Calu3 (cell line): ENCODE results near the gene MOB3B. TPM values are rescaled to one million over a fixed set of nuclear protein-coding genes. Genes with fewer than 3 reads are reported as not detected.

Experiments used
- BruUV-seq: library from RNA; stranded (reverse); fragments of 400-500 nt; replicated peaks from 2 replicates; lab custom pipeline; 2021; lab: Mats Ljungman, UMichigan
- CTCF ChIA-PET: fragments of 300-600 bp; sonication (Branson Sonifier 250); formaldehyde crosslinking; loops from one replicate; lab custom pipeline; 2022; ENCODE audit warnings: antibody characterized with exemption; lab: Charles Lee
- DNase-seq: peaks from one replicate; pipeline ENCODE4 v3.0.0; 2022
- H3K27ac Mint-ChIP-seq: one replicate; pipeline ENCODE4 v1.8.0; 2022; ENCODE audit warnings: mixed read lengths; ENCODE audit not compliant: unreplicated experiment
- H3K27me3 Mint-ChIP-seq: one replicate; pipeline ENCODE4 v1.8.0; 2022; ENCODE audit warnings: mixed read lengths; ENCODE audit not compliant: unreplicated experiment
- H3K36me3 Mint-ChIP-seq: one replicate; pipeline ENCODE4 v1.8.0; 2022; ENCODE audit warnings: mild to moderate bottlenecking, moderate library complexity, mixed read lengths; ENCODE audit not compliant: insufficient read depth, unreplicated experiment
- H3K4me1 Mint-ChIP-seq: one replicate; pipeline ENCODE4 v1.8.0; 2022; ENCODE audit warnings: mild to moderate bottlenecking, low read depth, mixed read lengths; ENCODE audit not compliant: unreplicated experiment
- H3K4me3 Mint-ChIP-seq: one replicate; pipeline ENCODE4 v1.8.0; 2022; ENCODE audit warnings: mild to moderate bottlenecking, low read depth, moderate library complexity, mixed read lengths; ENCODE audit not compliant: unreplicated experiment
- H3K9me3 Mint-ChIP-seq: one replicate; pipeline ENCODE4 v1.8.0; 2022; ENCODE audit warnings: low read depth, mixed read lengths; ENCODE audit not compliant: unreplicated experiment
- intact Hi-C: fragments of 100-400 bp; cut with micrococcal nuclease; formaldehyde crosslinking; loops from one replicate; pipeline ENCODE4 v1.10.0; 2022; ENCODE audit not compliant: unreplicated experiment
- total RNA-seq: library from RNA; stranded (reverse); gene quantifications from 2 replicates; pipeline ENCODE4 v1.2.3, GENCODE V29; 2022
- TF ChIP-seq, protein P1 (sequence below): fragments of 200-600 bp; IDR thresholded peaks from one replicate; pipeline ENCODE4 v1.8.0; 2022; ENCODE audit warnings: antibody characterized with exemption; ENCODE audit not compliant: unreplicated experiment

Gene MOB3B
- total RNA-seq, 1 experiment from 2014 or later, result 7.6 TPM

DNA sequence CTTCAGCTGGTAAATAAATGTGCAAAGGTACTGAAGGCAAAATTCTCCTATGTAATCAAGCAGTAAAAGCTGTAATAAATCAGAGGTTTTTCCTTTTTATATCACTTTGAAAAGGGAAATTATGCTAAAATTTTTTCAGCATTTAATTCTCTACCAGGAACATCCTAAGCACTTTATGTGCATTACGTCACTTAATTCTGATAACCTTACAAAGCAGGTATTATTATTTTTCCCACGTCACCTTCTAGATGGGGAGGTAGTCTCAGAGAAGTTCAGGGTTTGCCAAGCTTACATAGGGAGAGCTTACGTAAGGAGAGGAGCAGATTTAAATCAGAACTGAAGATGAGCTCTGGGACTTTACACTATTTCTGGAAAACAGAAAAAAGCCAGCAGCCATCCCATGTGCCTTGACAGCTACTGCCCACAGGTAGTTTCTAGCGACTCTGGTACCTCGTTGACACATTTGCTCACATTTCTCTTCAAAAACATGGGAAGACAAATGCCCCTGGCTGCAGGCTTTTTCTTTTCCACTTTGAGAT is 84.5 kb downstream of the MOB3B start:
- no peaks in the 10 kb centered on the region for H3K9me3 Mint-ChIP-seq
- CTCF ChIA-PET, result interaction anchor here (0.7 kb wide), 1 partner anchor 46 kb away, joined by 3 read pairs; no protein-coding TSS in a partner anchor
- intact Hi-C loops, result no loop called here
- no TSS peak for BruUV-seq
- H3K27me3 Mint-ChIP-seq, result no peaks in the 10 kb centered on the region
- TF ChIP-seq, protein P1, sequence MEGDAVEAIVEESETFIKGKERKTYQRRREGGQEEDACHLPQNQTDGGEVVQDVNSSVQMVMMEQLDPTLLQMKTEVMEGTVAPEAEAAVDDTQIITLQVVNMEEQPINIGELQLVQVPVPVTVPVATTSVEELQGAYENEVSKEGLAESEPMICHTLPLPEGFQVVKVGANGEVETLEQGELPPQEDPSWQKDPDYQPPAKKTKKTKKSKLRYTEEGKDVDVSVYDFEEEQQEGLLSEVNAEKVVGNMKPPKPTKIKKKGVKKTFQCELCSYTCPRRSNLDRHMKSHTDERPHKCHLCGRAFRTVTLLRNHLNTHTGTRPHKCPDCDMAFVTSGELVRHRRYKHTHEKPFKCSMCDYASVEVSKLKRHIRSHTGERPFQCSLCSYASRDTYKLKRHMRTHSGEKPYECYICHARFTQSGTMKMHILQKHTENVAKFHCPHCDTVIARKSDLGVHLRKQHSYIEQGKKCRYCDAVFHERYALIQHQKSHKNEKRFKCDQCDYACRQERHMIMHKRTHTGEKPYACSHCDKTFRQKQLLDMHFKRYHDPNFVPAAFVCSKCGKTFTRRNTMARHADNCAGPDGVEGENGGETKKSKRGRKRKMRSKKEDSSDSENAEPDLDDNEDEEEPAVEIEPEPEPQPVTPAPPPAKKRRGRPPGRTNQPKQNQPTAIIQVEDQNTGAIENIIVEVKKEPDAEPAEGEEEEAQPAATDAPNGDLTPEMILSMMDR, result no peak
- H3K4me1 Mint-ChIP-seq, result no peaks in the 10 kb centered on the region
- no peak overlapping the region for H3K4me3 Mint-ChIP-seq
- no peak overlapping the region for H3K27ac Mint-ChIP-seq
- no peaks in the 10 kb centered on the region for H3K36me3 Mint-ChIP-seq
- no peak for DNase-seq

DNA sequence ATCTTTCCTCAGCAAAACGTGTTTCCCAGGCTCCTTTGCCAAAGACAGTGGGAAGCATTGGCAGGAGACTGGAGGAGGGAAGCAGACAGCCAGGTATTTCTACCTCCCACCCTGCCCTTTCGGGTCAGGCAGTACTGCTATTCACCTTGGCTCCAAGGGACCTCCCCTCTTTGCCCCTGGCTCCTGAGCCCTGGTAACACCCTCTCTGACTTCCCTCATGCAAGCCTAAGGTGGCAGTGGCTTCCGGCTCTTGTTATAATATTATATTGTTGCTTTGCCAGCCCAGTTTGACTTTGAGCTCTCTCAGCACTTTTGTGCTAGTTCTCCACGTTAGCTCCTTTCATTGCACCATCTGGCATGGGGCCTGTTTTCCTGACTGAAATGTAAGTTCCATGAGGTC is 87.2 kb downstream of the MOB3B start:
- DNase-seq, result no peak
- no peaks in the 10 kb centered on the region for H3K4me1 Mint-ChIP-seq

DNA sequence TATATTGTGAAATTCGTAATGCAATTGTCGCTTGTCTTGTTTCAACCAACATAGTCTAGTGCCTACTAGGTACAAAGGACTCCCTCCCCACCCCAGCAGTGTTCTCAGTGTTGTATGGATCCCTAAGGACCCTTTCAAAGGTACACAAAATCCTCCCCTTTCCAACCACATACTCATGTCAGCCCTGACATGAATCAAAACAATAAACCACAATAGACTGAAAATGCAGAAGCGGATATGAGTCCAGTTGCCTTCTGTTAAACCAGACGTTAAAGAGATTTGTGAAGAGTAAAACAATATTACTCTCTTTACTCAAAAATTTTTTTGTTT is 87.9 kb downstream of the MOB3B start:
- TF ChIP-seq, protein P1, result no peak
- CTCF ChIA-PET, result no interaction called here
- Mint-ChIP-seq H3K27me3 (no peaks in the 10 kb centered on the region), H3K9me3 (no peaks in the 10 kb centered on the region), H3K36me3 (no peaks in the 10 kb centered on the region), H3K27ac (no peak overlapping the region), H3K4me3 (no peak overlapping the region), H3K4me1 (peaks cover 4% of the 10 kb centered on the region)
- BruUV-seq, result no TSS peak
- intact Hi-C loops, result no loop called here
- no peak for DNase-seq

More for the DNA sequence above, 87.2 kb downstream of the MOB3B start:
- no peaks in the 10 kb centered on the region for H3K36me3 Mint-ChIP-seq
- H3K27me3 Mint-ChIP-seq, result no peaks in the 10 kb centered on the region
- no peak overlapping the region for H3K27ac Mint-ChIP-seq
- BruUV-seq, result no TSS peak
- intact Hi-C loops, result no loop called here
- H3K9me3 Mint-ChIP-seq, result no peaks in the 10 kb centered on the region
- CTCF ChIA-PET, result no interaction called here
- H3K4me3 Mint-ChIP-seq, result no peak overlapping the region
- TF ChIP-seq, protein P1, result no peak

DNA sequence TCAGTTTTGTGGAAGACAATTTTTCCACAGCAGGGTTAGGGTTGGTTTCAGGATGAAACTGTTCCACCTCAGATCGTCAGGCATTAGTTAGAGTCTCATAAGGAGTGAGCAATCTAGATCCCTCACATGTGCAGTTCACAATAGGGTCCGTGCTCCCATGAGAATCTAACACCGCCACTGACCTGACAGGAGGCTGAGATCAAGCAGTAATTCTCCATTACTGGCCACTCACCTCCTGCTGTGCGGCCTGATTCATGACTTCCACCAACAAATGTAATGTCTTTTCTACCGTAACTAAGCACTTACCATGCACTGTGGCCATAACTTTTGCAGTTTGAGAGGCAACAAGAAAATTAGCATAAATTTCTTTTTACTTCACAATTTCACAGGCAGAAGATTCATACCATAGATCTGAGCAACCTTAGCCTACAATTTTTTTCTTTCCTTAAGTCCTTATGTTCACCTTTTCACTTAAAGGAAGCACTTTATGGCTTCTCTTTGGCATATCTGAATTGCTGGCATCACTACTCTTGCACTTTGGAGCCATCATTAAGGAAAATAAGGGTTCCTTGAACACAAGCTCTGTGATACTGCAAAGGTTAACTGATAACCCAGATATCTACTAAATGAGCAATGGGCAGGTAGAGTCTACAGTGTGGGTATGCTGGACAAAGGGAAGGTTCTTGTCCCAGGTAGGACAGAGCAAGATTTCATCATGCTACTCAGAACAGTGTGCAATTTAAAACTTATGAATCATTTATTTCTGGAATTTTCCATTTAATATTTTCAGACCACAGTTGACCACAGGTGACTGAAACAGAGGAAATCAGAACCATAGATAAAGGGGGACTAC is 88.5 kb downstream of the MOB3B start:
- Mint-ChIP-seq H3K4me1 (peaks cover 10% of the 10 kb centered on the region), H3K4me3 (no peak overlapping the region), H3K9me3 (no peaks in the 10 kb centered on the region), H3K27ac (no peak overlapping the region), H3K36me3 (no peaks in the 10 kb centered on the region), H3K27me3 (no peaks in the 10 kb centered on the region)
- CTCF ChIA-PET, result no interaction called here
- intact Hi-C loops, result no loop called here
- TF ChIP-seq, protein P1, result no peak
- BruUV-seq, result no TSS peak
- DNase-seq, result no peak
